VCaP (cell line): ENCODE measurements around the gene ABCA12.

ENCODE experiments used
- H3K27ac ChIP-seq: fragments of 450-650 bp; 2 replicates; pipeline ENCODE4 v1.5.1; 2017
- TF ChIP-seq, protein P1 (sequence below): fragments of 450-650 bp; conservative IDR thresholded peaks from 2 replicates; pipeline ENCODE4 v1.5.1; 2017; ENCODE audit warnings: mild to moderate bottlenecking, moderate library complexity

Gene ABCA12

GRCh38 chr2:215161301-215161829 is 22.9 kb upstream of the ABCA12 start:
- no peak overlapping the region for H3K27ac ChIP-seq
- TF ChIP-seq, protein P1, sequence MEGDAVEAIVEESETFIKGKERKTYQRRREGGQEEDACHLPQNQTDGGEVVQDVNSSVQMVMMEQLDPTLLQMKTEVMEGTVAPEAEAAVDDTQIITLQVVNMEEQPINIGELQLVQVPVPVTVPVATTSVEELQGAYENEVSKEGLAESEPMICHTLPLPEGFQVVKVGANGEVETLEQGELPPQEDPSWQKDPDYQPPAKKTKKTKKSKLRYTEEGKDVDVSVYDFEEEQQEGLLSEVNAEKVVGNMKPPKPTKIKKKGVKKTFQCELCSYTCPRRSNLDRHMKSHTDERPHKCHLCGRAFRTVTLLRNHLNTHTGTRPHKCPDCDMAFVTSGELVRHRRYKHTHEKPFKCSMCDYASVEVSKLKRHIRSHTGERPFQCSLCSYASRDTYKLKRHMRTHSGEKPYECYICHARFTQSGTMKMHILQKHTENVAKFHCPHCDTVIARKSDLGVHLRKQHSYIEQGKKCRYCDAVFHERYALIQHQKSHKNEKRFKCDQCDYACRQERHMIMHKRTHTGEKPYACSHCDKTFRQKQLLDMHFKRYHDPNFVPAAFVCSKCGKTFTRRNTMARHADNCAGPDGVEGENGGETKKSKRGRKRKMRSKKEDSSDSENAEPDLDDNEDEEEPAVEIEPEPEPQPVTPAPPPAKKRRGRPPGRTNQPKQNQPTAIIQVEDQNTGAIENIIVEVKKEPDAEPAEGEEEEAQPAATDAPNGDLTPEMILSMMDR, result no peak

DNA sequence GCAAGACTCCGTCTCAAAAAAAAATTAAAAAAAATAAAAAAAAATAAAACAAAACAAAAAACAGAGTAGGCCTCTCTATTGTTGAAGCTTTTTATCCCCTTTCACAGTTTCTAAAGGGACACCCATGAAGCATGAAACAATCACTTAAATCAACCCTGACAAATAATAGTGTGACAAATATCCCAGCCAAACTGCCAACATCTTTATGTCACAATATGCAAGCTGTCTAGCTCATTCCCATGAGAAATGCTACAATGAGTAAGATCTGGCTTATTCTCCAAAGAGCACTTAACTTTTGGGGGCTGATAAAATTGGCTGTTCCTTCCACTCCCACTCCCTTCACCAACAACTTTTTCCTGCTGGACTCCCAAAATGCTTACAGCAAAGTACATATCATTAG is 21.7 kb upstream of the ABCA12 start:
- TF ChIP-seq, protein P1, result no peak
- no peak overlapping the region for H3K27ac ChIP-seq

DNA sequence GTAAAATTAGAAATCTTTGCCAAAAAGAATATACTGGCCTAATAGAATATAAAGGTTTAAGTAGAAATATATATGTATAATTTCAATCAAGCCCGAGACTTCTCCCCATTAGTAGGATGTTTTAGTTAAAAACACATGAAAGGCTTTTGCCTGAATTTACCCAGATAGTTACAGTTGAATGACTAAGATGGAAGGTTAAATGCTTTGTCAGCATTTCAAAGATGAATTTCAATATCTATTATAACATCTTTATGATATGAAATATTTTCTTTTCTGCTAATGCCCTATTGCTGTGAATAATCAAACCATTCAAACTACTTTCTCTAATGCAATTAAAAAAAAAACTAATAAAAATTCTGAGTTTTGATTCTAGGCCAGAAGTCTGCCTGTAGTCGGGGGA is 18.0 kb upstream of the ABCA12 start:
- no peak overlapping the region for H3K27ac ChIP-seq
- TF ChIP-seq, protein P1, result no peak

DNA sequence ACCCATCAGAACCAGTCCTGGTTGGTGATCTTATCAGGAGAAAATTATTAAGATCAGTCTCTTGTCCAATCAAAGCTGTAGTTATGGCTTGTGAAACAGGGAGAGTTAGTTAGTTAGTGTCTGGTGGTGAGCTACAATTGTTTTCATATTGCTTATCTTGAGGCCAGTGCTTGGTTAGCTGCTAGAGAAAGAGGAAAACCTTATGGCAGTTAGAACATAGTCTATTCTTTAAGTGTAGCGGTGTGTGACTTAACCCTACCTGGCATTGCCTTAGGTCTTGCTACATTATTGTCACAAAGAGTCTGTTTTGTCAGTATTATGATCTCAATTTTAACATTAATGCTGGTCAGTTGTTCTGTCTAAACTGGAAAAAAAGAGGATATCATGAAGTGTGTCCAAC is 11.5 kb upstream of the ABCA12 start:
- TF ChIP-seq, protein P1, result no peak
- H3K27ac ChIP-seq, result no peak overlapping the region

GRCh38 chr2:215149486-215149885 is 11.1 kb upstream of the ABCA12 start:
- H3K27ac ChIP-seq, result no peak overlapping the region
- TF ChIP-seq, protein P1, result no peak

- TF ChIP-seq, protein P1, result no peak
- H3K27ac ChIP-seq, result no peak overlapping the region
Observed at GRCh38 chr2:215149060-215149459, 10.6 kb upstream of the ABCA12 start.

- no peak overlapping the region for H3K27ac ChIP-seq
- TF ChIP-seq, protein P1, result no peak
Observed at GRCh38 chr2:215145611-215146010, 7.2 kb upstream of the ABCA12 start.
